HuH-7 (cell line): ENCODE results near the gene GAS7.
"Not testable (repeated sequence)": the region's sequence is repeated elsewhere in the genome, so short reads cannot be mapped to it uniquely, and the experiment has no call there.

Experiments
- DNase-seq: peaks from one replicate; pipeline ENCODE4 v3.0.0; 2011; ENCODE audit warnings: low spot score

Gene GAS7

GRCh38 chr17:10021272-10021984 lies 177.0 kb downstream of the GAS7 start:
- DNase-seq = no peak

- DNase-seq = no peak
Observed at GRCh38 chr17:10019941-10020451, 178.4 kb downstream of the GAS7 start.

DNA sequence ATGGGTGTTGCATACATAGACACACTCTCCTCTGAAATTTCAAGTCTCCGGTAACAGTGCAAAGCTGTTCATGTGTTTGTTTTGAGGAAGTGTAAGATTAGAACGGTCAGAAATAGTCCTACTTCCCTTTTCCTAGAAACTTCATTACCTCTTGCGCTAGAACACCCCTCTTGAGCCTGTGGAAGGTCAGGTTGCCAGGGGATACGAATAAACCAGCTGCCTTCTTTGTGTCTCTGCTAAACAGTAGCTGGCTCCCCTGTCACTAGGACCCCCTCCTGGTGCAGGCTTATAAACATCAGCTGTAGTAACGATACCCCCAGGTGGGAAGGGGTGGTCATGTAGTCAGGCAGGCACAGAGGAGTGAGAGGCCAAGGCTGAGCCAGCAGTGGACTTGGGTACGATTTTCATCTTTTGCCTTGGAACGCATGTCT lies 179.9 kb downstream of the GAS7 start:
- DNase-seq = no peak

DNA sequence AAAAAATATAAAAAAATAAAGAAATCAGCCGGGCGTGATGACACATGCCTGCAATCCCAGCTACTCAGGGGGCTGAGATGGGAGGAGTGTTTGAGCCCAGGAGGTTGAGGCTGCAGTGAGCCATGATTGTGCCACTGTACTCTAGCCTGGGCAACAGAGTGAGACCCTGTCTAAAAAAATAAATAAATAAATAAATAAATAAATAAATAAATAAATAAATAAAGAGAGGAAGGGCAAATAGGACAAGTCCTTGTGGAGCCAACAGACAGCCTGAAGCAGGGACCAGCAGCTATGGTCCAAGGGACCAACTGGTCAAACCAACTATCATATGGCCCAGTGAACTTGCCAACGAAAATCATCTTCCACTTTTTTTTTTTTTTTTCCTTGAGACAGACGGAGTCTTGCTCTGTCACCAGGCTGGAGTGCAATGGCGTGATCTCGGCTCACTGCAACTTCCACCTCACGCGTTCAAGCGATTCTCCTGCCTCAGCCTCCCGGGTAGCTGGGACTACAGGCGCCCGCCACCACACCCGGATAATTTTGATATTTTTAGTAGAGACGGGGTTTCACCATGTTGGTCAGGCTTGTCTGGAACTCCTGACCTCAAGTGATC lies 181.3 kb downstream of the GAS7 start:
- not testable (repeated sequence) for DNase-seq

GRCh38 chr17:10013365-10014112 lies 184.9 kb downstream of the GAS7 start:
- DNase-seq = no peak

GRCh38 chr17:10010752-10011151 lies 187.7 kb downstream of the GAS7 start:
- no peak for DNase-seq

DNA sequence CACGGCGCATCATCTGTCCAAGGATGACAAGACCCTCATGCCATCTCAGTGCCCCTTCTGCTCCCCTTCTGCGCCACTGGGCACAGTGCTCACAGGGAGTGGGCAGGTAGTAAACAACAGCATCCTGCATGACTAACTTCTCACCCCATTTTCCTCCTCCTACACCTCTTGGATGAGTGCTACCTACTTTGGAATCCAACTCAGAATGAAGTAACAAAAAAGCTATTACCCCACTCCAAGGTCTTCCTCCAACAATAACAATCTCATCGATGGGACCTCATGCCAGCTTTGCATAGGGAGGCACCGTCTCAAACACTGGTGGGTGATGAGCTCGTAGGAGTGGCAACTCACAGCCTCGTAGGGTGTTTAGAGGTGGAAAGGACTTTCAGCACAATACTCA lies 194.7 kb downstream of the GAS7 start:
- DNase-seq = no peak

DNA sequence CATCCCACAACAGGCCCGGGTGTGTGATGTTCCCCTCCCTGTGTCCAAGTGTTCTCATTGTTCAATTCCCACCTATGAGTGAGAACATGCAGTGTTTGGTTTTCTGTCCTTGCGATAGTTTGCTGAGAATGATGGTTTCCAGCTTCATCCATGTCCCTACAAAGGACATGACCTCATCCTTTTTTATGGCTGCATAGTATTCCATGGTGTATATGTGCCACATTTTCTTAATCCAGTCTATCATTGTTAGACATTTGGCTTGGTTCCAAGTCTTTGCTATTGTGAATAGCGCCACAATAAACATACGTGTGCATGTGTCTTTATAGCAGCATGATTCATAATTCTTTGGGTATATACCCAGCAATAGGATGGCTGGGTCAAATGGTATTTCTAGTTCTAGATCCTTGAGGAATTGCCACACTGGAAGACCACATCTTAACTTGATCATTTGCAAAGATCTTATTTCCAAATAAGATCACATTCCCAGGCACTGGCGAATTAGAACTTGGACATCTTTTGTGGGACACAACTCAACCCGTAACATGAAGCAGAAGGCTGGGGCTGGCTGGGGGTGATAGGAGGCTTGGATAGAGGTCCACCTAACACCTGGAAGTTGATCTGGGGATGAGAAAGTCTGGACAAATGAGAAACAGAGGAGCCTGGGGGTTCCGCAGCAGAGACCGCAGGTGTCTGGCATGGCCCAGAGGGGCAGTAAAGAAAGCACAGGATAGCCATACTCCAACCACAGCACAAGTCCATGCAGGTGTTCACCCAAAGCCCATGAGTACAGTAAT lies 195.6 kb downstream of the GAS7 start:
- not testable (repeated sequence) for DNase-seq

DNA sequence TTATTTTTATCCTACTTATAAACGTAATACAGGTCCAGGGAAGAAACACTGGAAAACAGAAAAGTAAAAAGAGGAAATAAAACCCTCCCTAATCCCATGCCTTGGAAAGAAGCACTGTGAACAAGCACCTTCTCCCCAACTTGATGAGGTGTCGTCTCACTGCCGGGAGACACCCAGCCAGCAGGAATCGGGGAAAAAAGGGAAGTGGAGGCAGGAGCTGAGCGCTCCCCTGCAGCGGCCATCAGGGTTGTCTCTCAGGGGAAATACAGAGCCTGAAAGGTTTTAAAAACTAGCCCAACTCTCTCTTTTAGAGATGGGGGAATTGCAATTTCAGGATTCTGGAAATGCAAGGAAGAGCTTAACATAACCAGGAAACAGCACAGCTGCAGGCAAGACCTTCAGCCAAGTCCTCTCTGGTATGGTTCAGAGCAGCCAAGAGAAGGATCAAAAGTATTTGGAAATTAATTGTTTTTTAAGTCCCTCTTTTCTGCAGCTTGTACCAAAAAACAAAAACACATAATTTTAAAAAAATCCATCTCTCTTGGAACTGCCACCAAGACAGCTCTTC lies 197.0 kb downstream of the GAS7 start:
- DNase-seq = no peak

DNA sequence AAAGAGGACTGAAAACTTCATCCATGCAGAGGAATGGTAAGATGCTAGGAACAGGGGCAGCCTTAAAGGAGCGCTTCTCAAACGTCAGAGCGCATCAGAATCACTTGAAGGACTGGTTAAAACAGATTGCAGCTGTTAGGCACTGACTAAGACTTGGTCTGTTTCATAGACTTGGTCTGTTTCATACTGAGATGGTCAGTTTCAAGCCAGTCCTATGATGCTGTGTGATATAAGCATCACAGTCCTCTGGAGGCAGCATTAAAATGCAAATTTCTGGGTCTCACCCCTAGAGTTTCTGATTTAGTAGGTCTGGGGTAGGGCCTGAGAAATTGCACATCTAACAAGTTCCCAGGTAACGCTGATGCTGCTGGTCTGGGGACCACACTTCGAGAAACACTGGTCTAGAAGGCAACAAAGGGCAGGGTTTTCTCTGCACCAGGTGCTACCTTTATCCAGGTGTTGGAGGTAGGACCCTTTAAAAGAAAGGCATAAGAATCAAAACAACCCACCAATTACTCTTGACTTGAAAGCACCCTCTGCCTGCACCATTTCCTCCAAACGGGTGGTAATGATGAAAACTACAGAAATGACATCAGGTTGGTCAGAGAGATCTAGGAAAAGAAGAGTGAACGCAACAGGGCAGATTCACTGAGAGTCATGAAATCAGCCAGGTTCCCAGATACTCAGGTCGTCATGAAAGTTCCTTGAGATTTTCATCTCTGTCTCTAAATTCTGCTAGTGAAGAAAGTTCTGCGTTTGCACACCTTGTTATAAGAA lies 198.3 kb downstream of the GAS7 start:
- DNase-seq = no peak

- no peak for DNase-seq
Observed at GRCh38 chr17:9998060-9998459, 200.3 kb downstream of the GAS7 start.

- DNase-seq = no peak
Observed at GRCh38 chr17:9994761-9995160, 203.6 kb downstream of the GAS7 start.

- no peak for DNase-seq
Observed at GRCh38 chr17:9991796-9992195, 206.6 kb downstream of the GAS7 start.

GRCh38 chr17:9991351-9991750 lies 207.1 kb downstream of the GAS7 start:
- no peak for DNase-seq

GRCh38 chr17:9987779-9988585 lies 210.4 kb downstream of the GAS7 start:
- DNase-seq = peak; percentile 34

- no peak for DNase-seq
Observed at GRCh38 chr17:9986754-9987382, 211.5 kb downstream of the GAS7 start.

GRCh38 chr17:9985646-9986045 lies 212.8 kb downstream of the GAS7 start:
- no peak for DNase-seq

DNA sequence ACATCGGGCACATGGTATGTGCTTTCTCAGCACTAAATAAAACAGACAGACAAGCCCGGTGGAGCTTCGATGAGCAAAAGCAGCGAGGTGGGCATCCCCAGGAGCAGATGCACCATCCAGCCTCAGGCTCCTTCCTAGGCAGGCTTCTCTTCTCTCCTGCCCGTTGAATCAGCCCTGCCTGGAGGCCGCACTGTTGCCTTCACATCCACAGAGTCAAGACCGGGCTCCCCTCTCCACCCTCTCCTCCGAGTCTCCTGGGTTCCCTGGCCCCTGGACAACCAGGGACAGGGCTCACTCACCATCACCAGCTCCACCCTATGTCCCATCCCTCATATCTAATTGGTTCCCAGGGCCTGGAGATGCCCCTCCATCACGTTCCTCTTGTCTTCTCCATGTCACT lies 213.6 kb downstream of the GAS7 start:
- no peak for DNase-seq

- DNase-seq = no peak
Observed at GRCh38 chr17:9982159-9982558, 216.2 kb downstream of the GAS7 start.
